Activated CD8-positive, alpha-beta T cell treated with anti-CD3 and anti-CD28 coated beads for 36 hours (primary cell): Measurements from ENCODE around the gene DDX27. TPM values are rescaled to one million over a fixed set of nuclear protein-coding genes. Genes with fewer than 3 reads are reported as not detected.
A peak's percentile ranks its signal among the peaks of the same experiment; 100 is the strongest.

Source experiments
- ATAC-seq: fragments of 200-7000 bp; cut with Tn5 transposase; one replicate; pipeline ENCODE4 v1.10.0; 2021; ENCODE audit warnings: mild to moderate bottlenecking, moderate library complexity
- CTCF ChIA-PET: fragments of 350-600 bp; sonication (Branson Sonifier 250); formaldehyde crosslinking; loops from one replicate; lab custom pipeline; 2021; ENCODE audit warnings: antibody characterized with exemption; lab: Charles Lee
- POLR2A ChIA-PET: fragments of 350-600 bp; sonication (Branson Sonifier 250); formaldehyde crosslinking; loops from one replicate; lab custom pipeline; 2021; ENCODE audit warnings: antibody characterized with exemption; lab: Charles Lee
- DNase-seq: peaks from one replicate; pipeline ENCODE4 v3.0.0-alpha.2; 2020
- H3K27ac Mint-ChIP-seq: one replicate; pipeline ENCODE4 v1.8.0; 2021; ENCODE audit warnings: mild to moderate bottlenecking, mixed read lengths
- H3K27me3 Mint-ChIP-seq: one replicate; pipeline ENCODE4 v1.8.0; 2021; ENCODE audit warnings: mixed read lengths
- H3K36me3 Mint-ChIP-seq: one replicate; pipeline ENCODE4 v1.8.0; 2021; ENCODE audit warnings: low read depth, mixed read lengths
- H3K4me1 Mint-ChIP-seq: one replicate; pipeline ENCODE4 v1.8.0; 2021; ENCODE audit warnings: low read depth, mixed read lengths
- H3K4me3 Mint-ChIP-seq: one replicate; pipeline ENCODE4 v1.8.0; 2021; ENCODE audit warnings: mild to moderate bottlenecking, moderate library complexity, mixed read lengths
- H3K9me3 Mint-ChIP-seq: one replicate; pipeline ENCODE4 v1.8.0; 2021; ENCODE audit warnings: mixed read lengths
- intact Hi-C: fragments of 100-400 bp; cut with micrococcal nuclease; formaldehyde crosslinking; loops from one replicate; pipeline ENCODE4 v1.10.0; 2022
- total RNA-seq, 2 experiments: library from RNA; stranded (reverse); gene quantifications; one replicate each; pipeline ENCODE4 v1.2.3, GENCODE V29; 2021
- TF ChIP-seq, protein P1 (sequence below): fragments of 200-600 bp; IDR thresholded peaks from one replicate; pipeline ENCODE4 v1.8.0; 2022; ENCODE audit warnings: antibody characterized with exemption, mild to moderate bottlenecking

Gene DDX27
- total RNA-seq, 2 experiments from 2014 or later: 45.2 to 45.9 TPM

DNA sequence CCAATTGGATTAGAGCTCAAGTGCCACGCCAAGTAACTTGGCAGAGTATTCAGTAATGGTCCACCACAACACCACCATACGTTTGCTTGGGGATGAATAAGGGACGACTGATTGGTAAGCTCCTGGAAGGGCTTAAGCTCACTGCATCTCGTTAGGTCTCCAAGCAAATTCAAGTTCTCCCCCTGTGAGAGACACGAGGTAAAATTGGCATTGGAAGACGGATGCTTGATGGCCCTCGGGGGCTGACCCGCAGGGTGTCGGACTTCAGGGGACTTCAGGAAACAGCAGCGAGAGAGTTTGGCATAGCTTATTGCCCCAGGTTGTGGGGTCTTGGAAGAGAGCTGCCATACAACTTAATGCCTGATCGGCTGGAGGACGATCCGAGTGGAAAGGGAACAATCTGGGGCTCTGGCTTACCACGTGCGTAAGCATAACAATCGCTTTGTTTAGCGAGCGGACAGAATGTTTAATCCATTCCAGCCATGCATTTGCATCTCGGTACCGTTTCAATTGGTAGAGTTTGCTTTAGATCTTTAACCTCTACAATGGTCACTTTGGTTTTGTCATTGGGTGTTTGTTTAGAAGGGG, 63.5 kb downstream of the DDX27 start:
- CTCF ChIA-PET: interaction anchor here (0.9 to 1.5 kb wide), 4 partner anchors 9 to 40 kb away, joined by 3 to 4 read pairs (median 3); no protein-coding TSS in a partner anchor
- Mint-ChIP-seq H3K27ac (peak overlapping the region; percentile 100), H3K4me1 (peaks cover 65% of the 10 kb centered on the region), H3K27me3 (peaks cover 2% of the 10 kb centered on the region), H3K36me3 (peaks cover 94% of the 10 kb centered on the region), H3K4me3 (peak overlapping the region; percentile 100), H3K9me3 (peaks cover 29% of the 10 kb centered on the region)
- no peak for ATAC-seq
- POLR2A ChIA-PET: interaction anchor here (0.5 to 8.4 kb wide), 15 partner anchors 7 to 312 kb away, joined by 3 to 148 read pairs (median 9); partner anchors contain the start of gene CSE1L
- TF ChIP-seq, protein P1, sequence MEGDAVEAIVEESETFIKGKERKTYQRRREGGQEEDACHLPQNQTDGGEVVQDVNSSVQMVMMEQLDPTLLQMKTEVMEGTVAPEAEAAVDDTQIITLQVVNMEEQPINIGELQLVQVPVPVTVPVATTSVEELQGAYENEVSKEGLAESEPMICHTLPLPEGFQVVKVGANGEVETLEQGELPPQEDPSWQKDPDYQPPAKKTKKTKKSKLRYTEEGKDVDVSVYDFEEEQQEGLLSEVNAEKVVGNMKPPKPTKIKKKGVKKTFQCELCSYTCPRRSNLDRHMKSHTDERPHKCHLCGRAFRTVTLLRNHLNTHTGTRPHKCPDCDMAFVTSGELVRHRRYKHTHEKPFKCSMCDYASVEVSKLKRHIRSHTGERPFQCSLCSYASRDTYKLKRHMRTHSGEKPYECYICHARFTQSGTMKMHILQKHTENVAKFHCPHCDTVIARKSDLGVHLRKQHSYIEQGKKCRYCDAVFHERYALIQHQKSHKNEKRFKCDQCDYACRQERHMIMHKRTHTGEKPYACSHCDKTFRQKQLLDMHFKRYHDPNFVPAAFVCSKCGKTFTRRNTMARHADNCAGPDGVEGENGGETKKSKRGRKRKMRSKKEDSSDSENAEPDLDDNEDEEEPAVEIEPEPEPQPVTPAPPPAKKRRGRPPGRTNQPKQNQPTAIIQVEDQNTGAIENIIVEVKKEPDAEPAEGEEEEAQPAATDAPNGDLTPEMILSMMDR: no peak
- intact Hi-C loops: no loop called here
- no peak for DNase-seq

DNA sequence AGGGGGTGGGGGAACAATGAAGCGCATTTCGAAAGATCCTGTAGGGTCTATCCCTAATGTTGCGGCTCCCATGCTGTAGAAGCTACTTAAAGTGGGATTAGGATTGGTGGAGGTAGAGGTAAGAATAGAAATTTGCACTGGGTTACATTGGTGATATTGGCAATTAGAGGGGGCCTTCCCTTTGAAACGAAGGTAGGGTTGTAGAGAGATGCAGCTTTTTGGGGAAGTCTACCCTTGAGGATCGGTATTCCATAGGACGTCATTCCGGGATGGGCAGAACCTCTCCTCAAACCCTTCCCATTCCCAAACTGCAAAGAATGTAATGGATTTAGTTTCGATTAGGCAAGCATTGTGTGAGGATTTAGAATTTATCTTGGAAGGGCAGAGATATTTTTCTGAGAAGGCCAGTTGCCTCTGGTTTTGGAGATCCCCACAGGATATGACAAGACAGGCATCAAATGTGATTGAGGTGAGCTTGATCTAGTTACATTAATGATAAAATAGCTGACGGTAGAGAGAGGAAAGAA, 64.0 kb downstream of the DDX27 start:
- TF ChIP-seq, protein P1: no peak
- CTCF ChIA-PET: interaction anchor here (0.9 to 1.5 kb wide), 3 partner anchors 9 to 40 kb away, joined by 3 to 4 read pairs (median 3); no protein-coding TSS in a partner anchor
- H3K9me3 Mint-ChIP-seq: peaks cover 29% of the 10 kb centered on the region
- ATAC-seq (peak; percentile 6), DNase-seq (no peak)
- POLR2A ChIA-PET: interaction anchor here (0.5 to 8.4 kb wide), 14 partner anchors 7 to 237 kb away, joined by 3 to 148 read pairs (median 6); partner anchors contain the start of gene CSE1L
- peak overlapping the region; percentile 100 for H3K4me3 Mint-ChIP-seq
- intact Hi-C loops: no loop called here
- H3K36me3 Mint-ChIP-seq: peaks cover 100% of the 10 kb centered on the region
- H3K27ac Mint-ChIP-seq: peak overlapping the region; percentile 100
- peaks cover 69% of the 10 kb centered on the region for H3K4me1 Mint-ChIP-seq
- H3K27me3 Mint-ChIP-seq: peaks cover 2% of the 10 kb centered on the region

DNA sequence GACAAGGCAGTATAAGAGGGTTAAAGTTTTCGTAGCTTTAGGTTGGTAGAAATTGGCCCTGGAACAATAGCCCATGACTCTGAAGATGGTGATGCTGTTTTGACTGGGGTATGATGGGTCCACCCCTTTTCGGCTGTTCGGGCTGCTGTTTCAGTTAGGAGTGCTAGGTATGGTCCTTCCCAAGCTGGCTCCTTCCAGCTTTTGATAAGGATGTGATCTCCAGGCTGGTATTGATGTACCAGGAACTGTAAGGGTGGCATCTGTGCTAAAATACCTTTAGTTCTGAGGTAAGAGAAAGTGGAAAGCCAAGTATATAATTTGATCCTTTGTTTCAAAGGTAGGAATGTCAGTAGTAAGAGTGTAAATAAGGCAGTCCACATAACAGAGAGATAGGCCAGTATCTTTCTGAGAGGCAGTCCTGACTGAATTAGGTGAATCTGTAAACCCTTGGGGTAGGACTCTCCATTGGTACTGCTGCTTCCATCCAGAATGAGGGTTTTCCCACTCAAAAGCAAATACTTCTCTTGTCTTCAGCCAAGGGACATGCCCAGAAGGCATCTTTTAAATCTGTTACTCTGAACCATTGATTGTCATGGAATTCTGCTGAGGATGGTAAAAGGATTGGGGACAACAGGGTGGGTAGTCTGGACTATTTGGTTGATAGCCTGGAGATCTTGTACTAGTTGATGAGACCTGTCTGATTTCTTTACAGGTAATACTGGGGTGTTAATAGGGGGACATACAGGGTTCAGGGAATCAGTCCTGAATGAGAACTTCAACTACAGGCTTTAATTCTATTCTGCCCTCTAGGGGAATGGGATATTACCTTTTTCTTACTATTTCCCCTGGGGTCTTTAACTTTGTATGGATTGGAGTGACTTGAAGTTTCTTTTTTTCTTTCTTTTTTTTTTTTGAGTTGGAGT, 64.7 kb downstream of the DDX27 start:
- Mint-ChIP-seq H3K36me3 (peaks cover 99% of the 10 kb centered on the region), H3K4me1 (peaks cover 69% of the 10 kb centered on the region), H3K9me3 (peaks cover 29% of the 10 kb centered on the region), H3K27ac (peak overlapping the region; percentile 100), H3K27me3 (no peaks in the 10 kb centered on the region), H3K4me3 (peak overlapping the region; percentile 100)
- ChIA-PET CTCF (interaction anchor here (1.4 to 1.5 kb wide), 2 partner anchors 10 to 38 kb away, joined by 3 to 4 read pairs; no protein-coding TSS in a partner anchor), POLR2A (interaction anchor here (1.0 to 8.4 kb wide), 10 partner anchors 6 to 41 kb away, joined by 3 to 148 read pairs (median 15); no protein-coding TSS in a partner anchor)
- DNase-seq (no peak), ATAC-seq (no peak)
- TF ChIP-seq, protein P1: no peak
- intact Hi-C loops: no loop called here

DNA sequence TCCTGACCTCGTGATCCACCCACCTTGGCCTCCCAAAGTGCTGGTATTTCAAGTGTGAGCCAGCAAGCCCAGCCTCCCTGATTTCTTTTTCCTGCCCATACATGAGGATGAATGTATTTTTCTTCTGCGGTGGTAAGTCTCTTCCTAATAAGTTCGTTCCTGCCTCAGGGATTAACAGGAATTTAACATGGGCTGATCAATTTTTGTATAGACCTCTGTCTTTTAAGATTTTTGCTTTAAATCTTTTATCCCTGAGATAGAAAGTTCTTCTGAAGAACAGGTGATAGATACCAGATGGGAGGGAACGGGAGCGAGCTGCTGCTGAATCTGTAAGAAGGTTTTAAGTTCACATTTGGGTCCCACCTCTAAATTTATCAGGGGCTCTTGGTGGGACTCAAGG, 65.6 kb downstream of the DDX27 start:
- POLR2A ChIA-PET: interaction anchor here (1.0 to 1.9 kb wide), 4 partner anchors 10 to 36 kb away, joined by 4 to 22 read pairs (median 4); no protein-coding TSS in a partner anchor
- Mint-ChIP-seq H3K9me3 (peaks cover 29% of the 10 kb centered on the region), H3K4me1 (peaks cover 69% of the 10 kb centered on the region), H3K27me3 (no peaks in the 10 kb centered on the region), H3K36me3 (peaks cover 98% of the 10 kb centered on the region), H3K27ac (peak overlapping the region; percentile 100), H3K4me3 (peak overlapping the region; percentile 100)
- CTCF ChIA-PET: no interaction called here
- no peak for ATAC-seq
- intact Hi-C loops: no loop called here
- TF ChIP-seq, protein P1: no peak
- DNase-seq: no peak
